Liver (tissue), 3 donors: ENCODE results near the gene AHCY.
"Not testable (repeated sequence)": the region's sequence is repeated elsewhere in the genome, so short reads cannot be mapped to it uniquely, and the experiment has no call there.

Source experiments
- HNF4A ChIP-seq, 2 donors: conservative IDR thresholded peaks; 2 replicates each; pipeline ENCODE4 v1.6.1; 2016; ENCODE audit warnings: antibody characterized with exemption in 2 of 2, mild to moderate bottlenecking in 2 of 2
- JUND ChIP-seq, 2 donors: IDR thresholded peaks; 2 replicates each; pipeline ENCODE4 v1.6.1; 2016; ENCODE audit warnings: antibody characterized with exemption in 2 of 2
- TAF1 ChIP-seq: conservative IDR thresholded peaks from 2 replicates; pipeline ENCODE4 v1.6.1; 2016; ENCODE audit warnings: antibody characterized with exemption, mild to moderate bottlenecking
- TF ChIP-seq, protein P1 (sequence below): IDR thresholded peaks from 2 replicates; pipeline ENCODE4 v1.6.1; 2016; ENCODE audit warnings: antibody characterized with exemption, mild to moderate bottlenecking
- TF ChIP-seq, protein P2 (sequence below): fragments of 150-350 bp; IDR thresholded peaks from 2 replicates; pipeline ENCODE4 v1.5.1; 2017; ENCODE audit warnings: improper control_type of control experiment, low read depth, low read length; ENCODE audit not compliant: missing input control
- TF ChIP-seq, protein P3 (sequence below): IDR thresholded peaks from 2 replicates; pipeline ENCODE4 v1.6.1; 2016; ENCODE audit warnings: antibody characterized with exemption
- donor health status: healthy.
- donor health status: healthy.

DNA sequence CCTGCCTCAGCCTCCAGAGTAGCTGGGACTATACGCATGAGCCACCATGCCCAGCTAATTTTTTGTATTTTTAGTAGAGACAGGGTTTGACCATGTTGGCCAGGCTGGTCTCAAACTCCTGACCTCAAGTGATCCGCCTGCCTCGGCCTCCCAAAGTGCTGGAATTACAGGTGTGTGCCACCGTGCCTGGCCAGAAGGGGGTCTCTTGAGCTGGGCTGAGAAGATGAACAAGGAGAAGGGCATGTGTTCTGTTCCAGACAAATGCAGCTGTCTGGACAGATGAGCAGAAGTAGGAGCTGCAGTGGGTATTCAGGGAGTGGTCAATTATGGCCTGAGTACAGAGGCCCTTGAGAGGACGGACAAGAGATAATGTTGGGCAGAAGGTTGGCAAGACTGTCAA is 15.7 kb downstream of the AHCY start:
- TF ChIP-seq, protein P1, sequence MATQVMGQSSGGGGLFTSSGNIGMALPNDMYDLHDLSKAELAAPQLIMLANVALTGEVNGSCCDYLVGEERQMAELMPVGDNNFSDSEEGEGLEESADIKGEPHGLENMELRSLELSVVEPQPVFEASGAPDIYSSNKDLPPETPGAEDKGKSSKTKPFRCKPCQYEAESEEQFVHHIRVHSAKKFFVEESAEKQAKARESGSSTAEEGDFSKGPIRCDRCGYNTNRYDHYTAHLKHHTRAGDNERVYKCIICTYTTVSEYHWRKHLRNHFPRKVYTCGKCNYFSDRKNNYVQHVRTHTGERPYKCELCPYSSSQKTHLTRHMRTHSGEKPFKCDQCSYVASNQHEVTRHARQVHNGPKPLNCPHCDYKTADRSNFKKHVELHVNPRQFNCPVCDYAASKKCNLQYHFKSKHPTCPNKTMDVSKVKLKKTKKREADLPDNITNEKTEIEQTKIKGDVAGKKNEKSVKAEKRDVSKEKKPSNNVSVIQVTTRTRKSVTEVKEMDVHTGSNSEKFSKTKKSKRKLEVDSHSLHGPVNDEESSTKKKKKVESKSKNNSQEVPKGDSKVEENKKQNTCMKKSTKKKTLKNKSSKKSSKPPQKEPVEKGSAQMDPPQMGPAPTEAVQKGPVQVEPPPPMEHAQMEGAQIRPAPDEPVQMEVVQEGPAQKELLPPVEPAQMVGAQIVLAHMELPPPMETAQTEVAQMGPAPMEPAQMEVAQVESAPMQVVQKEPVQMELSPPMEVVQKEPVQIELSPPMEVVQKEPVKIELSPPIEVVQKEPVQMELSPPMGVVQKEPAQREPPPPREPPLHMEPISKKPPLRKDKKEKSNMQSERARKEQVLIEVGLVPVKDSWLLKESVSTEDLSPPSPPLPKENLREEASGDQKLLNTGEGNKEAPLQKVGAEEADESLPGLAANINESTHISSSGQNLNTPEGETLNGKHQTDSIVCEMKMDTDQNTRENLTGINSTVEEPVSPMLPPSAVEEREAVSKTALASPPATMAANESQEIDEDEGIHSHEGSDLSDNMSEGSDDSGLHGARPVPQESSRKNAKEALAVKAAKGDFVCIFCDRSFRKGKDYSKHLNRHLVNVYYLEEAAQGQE, result not testable (repeated sequence)
- TF ChIP-seq, protein P2, sequence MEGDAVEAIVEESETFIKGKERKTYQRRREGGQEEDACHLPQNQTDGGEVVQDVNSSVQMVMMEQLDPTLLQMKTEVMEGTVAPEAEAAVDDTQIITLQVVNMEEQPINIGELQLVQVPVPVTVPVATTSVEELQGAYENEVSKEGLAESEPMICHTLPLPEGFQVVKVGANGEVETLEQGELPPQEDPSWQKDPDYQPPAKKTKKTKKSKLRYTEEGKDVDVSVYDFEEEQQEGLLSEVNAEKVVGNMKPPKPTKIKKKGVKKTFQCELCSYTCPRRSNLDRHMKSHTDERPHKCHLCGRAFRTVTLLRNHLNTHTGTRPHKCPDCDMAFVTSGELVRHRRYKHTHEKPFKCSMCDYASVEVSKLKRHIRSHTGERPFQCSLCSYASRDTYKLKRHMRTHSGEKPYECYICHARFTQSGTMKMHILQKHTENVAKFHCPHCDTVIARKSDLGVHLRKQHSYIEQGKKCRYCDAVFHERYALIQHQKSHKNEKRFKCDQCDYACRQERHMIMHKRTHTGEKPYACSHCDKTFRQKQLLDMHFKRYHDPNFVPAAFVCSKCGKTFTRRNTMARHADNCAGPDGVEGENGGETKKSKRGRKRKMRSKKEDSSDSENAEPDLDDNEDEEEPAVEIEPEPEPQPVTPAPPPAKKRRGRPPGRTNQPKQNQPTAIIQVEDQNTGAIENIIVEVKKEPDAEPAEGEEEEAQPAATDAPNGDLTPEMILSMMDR, result not testable (repeated sequence)
- not testable (repeated sequence) for TF ChIP-seq JUND (IDR thresholded peaks at IDR 0.05); HNF4A (conservative IDR thresholded peaks at IDR 0.05); TAF1
- TF ChIP-seq, protein P3, sequence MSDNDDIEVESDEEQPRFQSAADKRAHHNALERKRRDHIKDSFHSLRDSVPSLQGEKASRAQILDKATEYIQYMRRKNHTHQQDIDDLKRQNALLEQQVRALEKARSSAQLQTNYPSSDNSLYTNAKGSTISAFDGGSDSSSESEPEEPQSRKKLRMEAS, result not testable (repeated sequence)
